GM18517 (cell line): ENCODE data around the gene WWTR1.

Source experiments
- ATAC-seq: cut with Tn5 transposase; IDR thresholded peaks from one replicate; pipeline ENCODE4 v1.9.1; 2021; ENCODE audit warnings: mild to moderate bottlenecking, moderate library complexity; ENCODE audit not compliant: unreplicated experiment

The WWTR1 gene

GRCh38 chr3:149657926-149658743 lies at the start of gene WWTR1:
Gene WWTR1, minus strand, starts transcription at chr3:149658025. Its CDS starts 719 bp downstream, at chr3:149657306.
- peak; percentile 85 for ATAC-seq

GRCh38 chr3:149706905-149707304 lies 49.1 kb upstream of the WWTR1 start:
- ATAC-seq: no peak

- no peak for ATAC-seq
These were observed 47.6 kb upstream of the WWTR1 start for GRCh38 chr3:149705416-149705815.

GRCh38 chr3:149703466-149703865 lies 45.6 kb upstream of the WWTR1 start:
- ATAC-seq: no peak

GRCh38 chr3:149702691-149703441 lies 45.0 kb upstream of the WWTR1 start:
- no peak for ATAC-seq

GRCh38 chr3:149701977-149702350 lies 44.1 kb upstream of the WWTR1 start:
- ATAC-seq: no peak

GRCh38 chr3:149701206-149701976 lies 43.6 kb upstream of the WWTR1 start:
- ATAC-seq: no peak

GRCh38 chr3:149688122-149688757 lies 30.4 kb upstream of the WWTR1 start:
- no peak for ATAC-seq

GRCh38 chr3:149686996-149687395 lies 29.2 kb upstream of the WWTR1 start:
- no peak for ATAC-seq

GRCh38 chr3:149678351-149678950 lies 20.6 kb upstream of the WWTR1 start:
- no peak for ATAC-seq

GRCh38 chr3:149673393-149673792 lies 15.6 kb upstream of the WWTR1 start:
- no peak for ATAC-seq

GRCh38 chr3:149670742-149671492 lies 13.1 kb upstream of the WWTR1 start:
- no peak for ATAC-seq

- ATAC-seq: no peak
These were observed 9.8 kb upstream of the WWTR1 start for GRCh38 chr3:149667576-149667975.

- ATAC-seq: no peak
These were observed 6.1 kb upstream of the WWTR1 start for GRCh38 chr3:149663966-149664365.

GRCh38 chr3:149662240-149662887 lies 4.5 kb upstream of the WWTR1 start:
- no peak for ATAC-seq

- no peak for ATAC-seq
These were observed 2.6 kb upstream of the WWTR1 start for GRCh38 chr3:149660462-149660861.

- peak; percentile 27 for ATAC-seq
These were observed 1.1 kb upstream of the WWTR1 start for GRCh38 chr3:149658744-149659497.

GRCh38 chr3:149657321-149657925 lies 402 bp downstream of the WWTR1 start:
- no peak for ATAC-seq
